HepG2 (cell line): ENCODE data around the gene PRCD. TPM values are rescaled to one million over a fixed set of nuclear protein-coding genes. Genes with fewer than 3 reads are reported as not detected.

Source experiments
- BORCS8-MEF2B ChIP-seq: sonication (generic); formaldehyde crosslinking; IDR thresholded peaks from 2 replicates; pipeline ENCODE4 v1.8.0; 2022; ENCODE audit warnings: mild to moderate bottlenecking, missing genetic modification reagents
- CHD2 ChIP-seq: IDR thresholded peaks from 2 replicates; pipeline ENCODE4 v1.6.1; 2011; ENCODE audit warnings: low read depth, low read length, improper control_type of control experiment
- EED ChIP-seq: sonication (generic); formaldehyde crosslinking; IDR thresholded peaks from 2 replicates; pipeline ENCODE4 v1.5.0; 2020; ENCODE audit warnings: mild to moderate bottlenecking, missing genetic modification reagents
- HDAC1 ChIP-seq: sonication (generic); formaldehyde crosslinking; IDR thresholded peaks from 2 replicates; pipeline ENCODE4 v1.5.1; 2020; ENCODE audit warnings: mild to moderate bottlenecking, missing genetic modification reagents
- JARID2 ChIP-seq: sonication (generic); formaldehyde crosslinking; IDR thresholded peaks from 2 replicates; pipeline ENCODE4 v1.8.1; 2023; ENCODE audit warnings: missing genetic modification reagents, inconsistent platforms; ENCODE audit not compliant: insufficient replicate concordance
- KLF9 ChIP-seq: IDR thresholded peaks from 2 replicates; pipeline ENCODE4 v1.6.1; 2016; ENCODE audit warnings: low read depth
- MXD4 ChIP-seq: IDR thresholded peaks from 2 replicates; pipeline ENCODE4 v1.6.1; 2016; ENCODE audit warnings: mild to moderate bottlenecking, missing biosample characterization, missing genetic modification reagents
- MYNN ChIP-seq: sonication (generic); formaldehyde crosslinking; IDR thresholded peaks from 2 replicates; pipeline ENCODE4 v1.4.0; 2020; ENCODE audit warnings: mild to moderate bottlenecking, low read depth, missing genetic modification reagents
- NFATC3 ChIP-seq: sonication (generic); formaldehyde crosslinking; IDR thresholded peaks from 2 replicates; pipeline ENCODE4 v1.5.1; 2020; ENCODE audit warnings: mild to moderate bottlenecking, missing genetic modification reagents
- PPARG ChIP-seq: conservative IDR thresholded peaks from 2 replicates; pipeline ENCODE4 v1.6.1; 2016; ENCODE audit warnings: missing biosample characterization, missing genetic modification reagents
- SMARCE1 ChIP-seq: fragments of 450-650 bp; IDR thresholded peaks from 2 replicates; pipeline ENCODE4 v1.6.1; 2017; ENCODE audit warnings: borderline replicate concordance
- STAG1 ChIP-seq: sonication (generic); formaldehyde crosslinking; IDR thresholded peaks from 2 replicates; pipeline ENCODE4 v1.4.0; 2020; ENCODE audit warnings: missing genetic modification reagents
- SUZ12 ChIP-seq: fragments of 150-350 bp; IDR thresholded peaks from 2 replicates; pipeline ENCODE4 v1.6.1; 2014; ENCODE audit warnings: low read depth, low read length
- THYN1 ChIP-seq: sonication (generic); formaldehyde crosslinking; IDR thresholded peaks from 2 replicates; pipeline ENCODE4 v1.8.1; 2023; ENCODE audit warnings: low read depth, mild to moderate bottlenecking, moderate library complexity, missing genetic modification reagents, borderline replicate concordance
- ZFP41 ChIP-seq: sonication (generic); formaldehyde crosslinking; IDR thresholded peaks from 2 replicates; pipeline ENCODE4 v1.4.0; 2020; ENCODE audit warnings: mild to moderate bottlenecking, missing genetic modification reagents, borderline replicate concordance
- ZMYM3 ChIP-seq: sonication (generic); formaldehyde crosslinking; IDR thresholded peaks from 2 replicates; pipeline ENCODE4 v1.5.1; 2020; ENCODE audit warnings: mild to moderate bottlenecking, missing genetic modification reagents
- ZNF124 ChIP-seq: sonication (generic); formaldehyde crosslinking; IDR thresholded peaks from 2 replicates; pipeline ENCODE4 v1.4.0; 2020; ENCODE audit warnings: missing genetic modification reagents
- ZNF138 ChIP-seq: sonication (generic); formaldehyde crosslinking; IDR thresholded peaks from 2 replicates; pipeline ENCODE4 v1.5.0; 2020; ENCODE audit warnings: mild to moderate bottlenecking, low read depth, missing genetic modification reagents
- ZNF441 ChIP-seq: sonication (generic); formaldehyde crosslinking; IDR thresholded peaks from 2 replicates; pipeline ENCODE4 v1.7.0; 2021; ENCODE audit warnings: missing genetic modification reagents, borderline replicate concordance
- ZNF468 ChIP-seq: sonication (generic); formaldehyde crosslinking; IDR thresholded peaks from 2 replicates; pipeline ENCODE4 v1.8.0; 2022; ENCODE audit warnings: mild to moderate bottlenecking, moderate library complexity, missing genetic modification reagents
- ZNF530 ChIP-seq: sonication (generic); formaldehyde crosslinking; IDR thresholded peaks from 2 replicates; pipeline ENCODE4 v1.5.0; 2020; ENCODE audit warnings: low read depth, mild to moderate bottlenecking, missing genetic modification reagents
- ZNF678 ChIP-seq: sonication (generic); formaldehyde crosslinking; IDR thresholded peaks from 2 replicates; pipeline ENCODE4 v1.4.0; 2020; ENCODE audit warnings: mild to moderate bottlenecking, missing genetic modification reagents
- ZNF75D ChIP-seq: sonication (generic); formaldehyde crosslinking; IDR thresholded peaks from 2 replicates; pipeline ENCODE4 v1.8.1; 2023; ENCODE audit warnings: missing genetic modification reagents, mild to moderate bottlenecking, borderline replicate concordance
- ZNF776 ChIP-seq: sonication (generic); formaldehyde crosslinking; IDR thresholded peaks from 2 replicates; pipeline ENCODE4 v1.4.0; 2020; ENCODE audit warnings: mild to moderate bottlenecking, missing genetic modification reagents
- ZZZ3 ChIP-seq: sonication (generic); formaldehyde crosslinking; IDR thresholded peaks from 2 replicates; pipeline ENCODE4 v1.4.0; 2020; ENCODE audit warnings: missing genetic modification reagents, mild to moderate bottlenecking, borderline replicate concordance
- polyA plus RNA-seq, 8 experiments: library from polyadenylated mRNA; depleted of rRNA in 3 of 8; stranded (reverse) in 7 of 8; unstranded in 1 of 8; fragments of >200 nt; fragmentation: Illumina TruSeq in 4 of 8; extraction: Trizol in 4 of 8; gene quantifications; 2 replicates each; pipeline versions ENCODE4 v1.2.1 to v1.2.3, GENCODE V29; 2011 to 2016; ENCODE audit warnings: low read depth in 4 of 8, missing spikeins in 1 of 8, mixed read lengths in 1 of 8; ENCODE audit not compliant: insufficient read depth in 1 of 8
- total RNA-seq, 5 experiments: library from RNA; depleted of rRNA; stranded (reverse); fragments of >200 nt; fragmentation: Illumina TruSeq; extraction: Trizol; gene quantifications; 2 replicates each; pipeline ENCODE4 v1.2.3, GENCODE V29; 2016; ENCODE audit warnings: low read depth in 1 of 5
- TF ChIP-seq, protein P1 (sequence below): sonication (generic); formaldehyde crosslinking; conservative IDR thresholded peaks from 2 replicates; pipeline ENCODE4 v1.8.0; 2022; ENCODE audit warnings: mild to moderate bottlenecking, moderate library complexity, missing genetic modification reagents
- TF ChIP-seq, protein P2 (sequence below): sonication (generic); formaldehyde crosslinking; IDR thresholded peaks from 2 replicates; pipeline ENCODE4 v1.5.0; 2020; ENCODE audit warnings: mild to moderate bottlenecking, missing genetic modification reagents
- TF ChIP-seq, protein P3 (sequence below): sonication (generic); formaldehyde crosslinking; IDR thresholded peaks from 2 replicates; pipeline ENCODE4 v1.4.0; 2020; ENCODE audit warnings: missing genetic modification reagents

The PRCD gene
- total and polyA plus RNA-seq, 2 of the 13 experiments (the other 11 are each of a cell fraction or from before 2014, with no cell fraction given) = 0.51 TPM; not detected in 1

DNA sequence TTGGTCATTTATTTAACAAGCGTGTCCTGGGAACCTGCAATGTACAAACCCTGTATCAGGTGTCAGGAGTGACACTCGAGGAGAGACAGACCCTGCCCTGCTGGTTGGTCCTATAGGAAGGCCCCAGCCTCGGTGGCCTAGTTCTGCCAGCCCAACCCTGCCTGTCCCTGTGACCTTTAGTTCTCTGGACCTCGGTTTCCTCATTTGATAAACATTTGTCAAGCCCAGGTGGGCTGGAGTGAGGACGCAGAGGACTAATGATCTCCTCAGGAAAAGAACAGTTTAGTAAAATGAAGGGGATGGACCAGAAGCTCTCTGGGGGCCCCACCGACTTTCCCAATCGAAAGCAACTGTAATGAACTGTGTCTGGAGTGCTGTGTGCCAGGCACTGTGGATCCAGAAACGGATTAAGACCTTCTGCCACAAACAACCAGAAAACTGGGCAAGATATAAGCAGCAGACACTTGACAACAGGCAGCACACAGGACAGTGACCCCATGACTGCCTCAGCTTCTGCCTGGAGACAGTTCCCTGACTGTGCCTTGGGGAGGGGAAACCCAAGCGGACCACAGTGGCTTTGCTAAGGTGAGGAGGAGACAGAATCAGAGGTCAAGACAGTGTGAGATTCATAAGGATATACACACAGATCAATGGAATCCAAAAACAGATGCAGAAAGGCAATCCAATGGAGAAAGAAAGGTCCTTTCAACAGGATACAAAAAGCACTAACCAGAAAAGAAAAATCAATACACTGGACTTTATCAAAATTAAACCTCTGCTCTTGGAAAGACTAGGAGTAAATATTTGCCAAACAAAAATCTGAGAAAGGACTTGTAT lies 8.8 kb downstream of the PRCD start (continued):
- TF ChIP-seq ZFP41 (CRISPR knock-in tag) (no peak), KLF9 (CRISPR knock-in tag) (no peak), ZZZ3 (CRISPR knock-in tag) (no peak; the same call in 1 of the 2 replicates), ZNF441 (CRISPR knock-in tag) (no peak; the same call in 1 of the 2 replicates), EED (no peak), ZNF468 (CRISPR knock-in tag) (no peak), STAG1 (CRISPR knock-in tag) (no peak), ZNF776 (CRISPR knock-in tag) (no peak), SUZ12 (no peak), THYN1 (no peak), JARID2 (CRISPR knock-in tag) (no peak), ZNF75D (no peak), PPARG (CRISPR knock-in tag) (no peak; the same call in 1 of the 2 replicates), HDAC1 (peak; percentile 54; the same call in 1 of the 2 replicates), ZMYM3 (CRISPR knock-in tag) (peak; percentile 74; the same call in 1 of the 2 replicates), ZNF678 (CRISPR knock-in tag) (no peak), SMARCE1 (no peak), NFATC3 (no peak), ZNF124 (no peak), MXD4 (CRISPR knock-in tag) (no peak), BORCS8-MEF2B (CRISPR knock-in tag) (peak; percentile 46; the same call in 1 of the 2 replicates), CHD2 (no peak), ZNF530 (CRISPR knock-in tag) (no peak), MYNN (CRISPR knock-in tag) (no peak), ZNF138 (CRISPR knock-in tag) (peak; percentile 74; the same call in 1 of the 2 replicates)
- TF ChIP-seq, protein P1, sequence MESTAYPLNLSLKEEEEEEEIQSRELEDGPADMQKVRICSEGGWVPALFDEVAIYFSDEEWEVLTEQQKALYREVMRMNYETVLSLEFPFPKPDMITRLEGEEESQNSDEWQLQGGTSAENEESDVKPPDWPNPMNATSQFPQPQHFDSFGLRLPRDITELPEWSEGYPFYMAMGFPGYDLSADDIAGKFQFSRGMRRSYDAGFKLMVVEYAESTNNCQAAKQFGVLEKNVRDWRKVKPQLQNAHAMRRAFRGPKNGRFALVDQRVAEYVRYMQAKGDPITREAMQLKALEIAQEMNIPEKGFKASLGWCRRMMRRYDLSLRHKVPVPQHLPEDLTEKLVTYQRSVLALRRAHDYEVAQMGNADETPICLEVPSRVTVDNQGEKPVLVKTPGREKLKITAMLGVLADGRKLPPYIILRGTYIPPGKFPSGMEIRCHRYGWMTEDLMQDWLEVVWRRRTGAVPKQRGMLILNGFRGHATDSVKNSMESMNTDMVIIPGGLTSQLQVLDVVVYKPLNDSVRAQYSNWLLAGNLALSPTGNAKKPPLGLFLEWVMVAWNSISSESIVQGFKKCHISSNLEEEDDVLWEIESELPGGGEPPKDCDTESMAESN = no peak
- TF ChIP-seq, protein P2, sequence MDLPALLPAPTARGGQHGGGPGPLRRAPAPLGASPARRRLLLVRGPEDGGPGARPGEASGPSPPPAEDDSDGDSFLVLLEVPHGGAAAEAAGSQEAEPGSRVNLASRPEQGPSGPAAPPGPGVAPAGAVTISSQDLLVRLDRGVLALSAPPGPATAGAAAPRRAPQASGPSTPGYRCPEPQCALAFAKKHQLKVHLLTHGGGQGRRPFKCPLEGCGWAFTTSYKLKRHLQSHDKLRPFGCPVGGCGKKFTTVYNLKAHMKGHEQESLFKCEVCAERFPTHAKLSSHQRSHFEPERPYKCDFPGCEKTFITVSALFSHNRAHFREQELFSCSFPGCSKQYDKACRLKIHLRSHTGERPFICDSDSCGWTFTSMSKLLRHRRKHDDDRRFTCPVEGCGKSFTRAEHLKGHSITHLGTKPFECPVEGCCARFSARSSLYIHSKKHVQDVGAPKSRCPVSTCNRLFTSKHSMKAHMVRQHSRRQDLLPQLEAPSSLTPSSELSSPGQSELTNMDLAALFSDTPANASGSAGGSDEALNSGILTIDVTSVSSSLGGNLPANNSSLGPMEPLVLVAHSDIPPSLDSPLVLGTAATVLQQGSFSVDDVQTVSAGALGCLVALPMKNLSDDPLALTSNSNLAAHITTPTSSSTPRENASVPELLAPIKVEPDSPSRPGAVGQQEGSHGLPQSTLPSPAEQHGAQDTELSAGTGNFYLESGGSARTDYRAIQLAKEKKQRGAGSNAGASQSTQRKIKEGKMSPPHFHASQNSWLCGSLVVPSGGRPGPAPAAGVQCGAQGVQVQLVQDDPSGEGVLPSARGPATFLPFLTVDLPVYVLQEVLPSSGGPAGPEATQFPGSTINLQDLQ (CRISPR knock-in tag) = no peak
- TF ChIP-seq, protein P3, sequence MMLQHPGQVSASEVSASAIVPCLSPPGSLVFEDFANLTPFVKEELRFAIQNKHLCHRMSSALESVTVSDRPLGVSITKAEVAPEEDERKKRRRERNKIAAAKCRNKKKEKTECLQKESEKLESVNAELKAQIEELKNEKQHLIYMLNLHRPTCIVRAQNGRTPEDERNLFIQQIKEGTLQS = no peak; the same call in 1 of the 2 replicates
